ENCODE results near the gene CAPZB.

Gene CAPZB

DNA sequence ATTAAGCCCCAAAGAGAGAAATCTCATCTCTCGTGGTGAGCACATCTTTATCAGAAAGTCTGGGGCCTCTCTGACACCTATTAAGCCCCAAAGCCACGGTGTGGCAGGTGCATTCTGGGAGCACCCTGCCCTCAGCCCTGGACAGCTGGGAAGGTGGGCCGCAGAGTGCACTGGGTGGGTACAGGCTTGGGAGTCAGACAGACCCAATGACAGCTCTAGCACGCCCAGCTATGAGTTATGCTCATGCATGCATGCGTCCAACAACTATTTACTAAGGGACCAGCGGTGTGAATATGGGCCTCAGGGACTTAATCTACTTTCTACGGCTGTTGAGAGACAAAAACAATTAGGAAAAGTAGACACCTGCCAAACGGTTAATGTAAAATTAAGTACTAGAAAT, 126.6 kb downstream of the CAPZB start:
- Histone ChIP-seq H3K9me3 (ENCODE audit: control insufficient read depth, insufficient read depth, low read length) (no peaks in the 10 kb centered on the region), H3K36me3 (ENCODE audit: insufficient read depth, low read length) (peaks cover 3% of the 10 kb centered on the region; the same call in 1 of the 2 replicates), H3K4me1 (ENCODE audit: insufficient read depth, low read length) (peaks cover 12% of the 10 kb centered on the region), H3K9ac (ENCODE audit: low read depth, low read length) (no peak overlapping the region)

GRCh38 chr1:19357299-19357986, 127.9 kb downstream of the CAPZB start:
- H3K9me3 ChIP-seq (ENCODE audit: control insufficient read depth, insufficient read depth, low read length), result no peaks in the 10 kb centered on the region
- H3K4me1 ChIP-seq (ENCODE audit: insufficient read depth, low read length), result peaks cover 12% of the 10 kb centered on the region
- peaks cover 3% of the 10 kb centered on the region; the same call in 1 of the 2 replicates for H3K36me3 ChIP-seq (ENCODE audit: insufficient read depth, low read length)
- no peak overlapping the region for H3K9ac ChIP-seq (ENCODE audit: low read depth, low read length)

DNA sequence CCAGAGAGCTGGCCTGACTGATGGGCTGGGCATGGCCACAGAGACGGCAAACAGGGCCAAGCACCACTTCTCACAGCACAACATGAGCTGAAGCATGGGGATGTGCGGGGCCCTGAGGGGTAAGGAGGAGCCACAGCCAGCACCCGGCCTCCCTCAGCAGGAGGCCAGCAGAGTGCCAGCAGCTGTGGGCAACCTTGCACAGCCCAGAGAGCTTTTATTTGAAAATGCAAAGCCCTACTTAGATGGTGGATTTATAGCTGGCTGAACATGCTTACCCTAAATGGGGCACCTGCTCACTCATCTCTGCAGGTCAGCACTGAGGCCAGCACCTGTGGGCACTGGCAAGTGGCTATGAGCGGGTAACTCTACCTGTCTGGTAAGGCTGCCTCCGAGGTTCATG, 129.1 kb downstream of the CAPZB start:
- Histone ChIP-seq H3K36me3 (ENCODE audit: insufficient read depth, low read length) (peaks cover 3% of the 10 kb centered on the region; the same call in 1 of the 2 replicates), H3K4me1 (ENCODE audit: insufficient read depth, low read length) (peaks cover 12% of the 10 kb centered on the region), H3K9ac (ENCODE audit: low read depth, low read length) (no peak overlapping the region), H3K9me3 (ENCODE audit: control insufficient read depth, insufficient read depth, low read length) (no peaks in the 10 kb centered on the region)

GRCh38 chr1:19354531-19354981, 130.8 kb downstream of the CAPZB start:
- Histone ChIP-seq H3K36me3 (ENCODE audit: insufficient read depth, low read length) (peaks cover 3% of the 10 kb centered on the region; the same call in 1 of the 2 replicates), H3K4me1 (ENCODE audit: insufficient read depth, low read length) (peaks cover 12% of the 10 kb centered on the region), H3K9me3 (ENCODE audit: control insufficient read depth, insufficient read depth, low read length) (no peaks in the 10 kb centered on the region), H3K9ac (ENCODE audit: low read depth, low read length) (no peak overlapping the region)

GRCh38 chr1:19353596-19353995, 131.7 kb downstream of the CAPZB start:
- H3K9me3 ChIP-seq (ENCODE audit: control insufficient read depth, insufficient read depth, low read length), result no peaks in the 10 kb centered on the region
- H3K36me3 ChIP-seq (ENCODE audit: insufficient read depth, low read length), result peaks cover 8% of the 10 kb centered on the region
- peaks cover 12% of the 10 kb centered on the region for H3K4me1 ChIP-seq (ENCODE audit: insufficient read depth, low read length)
- H3K9ac ChIP-seq (ENCODE audit: low read depth, low read length), result no peak overlapping the region

DNA sequence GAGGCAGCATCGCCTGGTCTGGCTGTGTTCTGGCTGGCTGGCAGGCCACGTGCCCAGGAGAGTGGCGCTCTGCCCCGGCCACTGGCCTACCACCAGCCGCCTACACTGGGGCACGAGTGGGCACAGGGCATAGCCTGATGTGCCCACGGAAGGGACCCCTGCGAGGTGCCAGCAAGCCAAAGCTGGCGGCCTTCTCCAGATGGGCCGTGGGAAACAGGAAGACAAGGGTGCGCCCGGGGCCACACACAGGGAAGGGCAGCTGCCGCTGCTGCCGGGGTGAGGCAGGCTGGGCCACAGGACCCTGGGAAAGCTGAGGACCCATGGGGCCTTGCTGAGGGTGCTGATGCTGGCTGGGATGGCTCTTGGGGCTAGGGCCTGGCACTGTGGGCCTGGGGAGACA, 132.5 kb downstream of the CAPZB start:
- Histone ChIP-seq H3K4me1 (ENCODE audit: insufficient read depth, low read length) (peaks cover 12% of the 10 kb centered on the region), H3K9ac (ENCODE audit: low read depth, low read length) (no peak overlapping the region), H3K36me3 (ENCODE audit: insufficient read depth, low read length) (peaks cover 9% of the 10 kb centered on the region)

DNA sequence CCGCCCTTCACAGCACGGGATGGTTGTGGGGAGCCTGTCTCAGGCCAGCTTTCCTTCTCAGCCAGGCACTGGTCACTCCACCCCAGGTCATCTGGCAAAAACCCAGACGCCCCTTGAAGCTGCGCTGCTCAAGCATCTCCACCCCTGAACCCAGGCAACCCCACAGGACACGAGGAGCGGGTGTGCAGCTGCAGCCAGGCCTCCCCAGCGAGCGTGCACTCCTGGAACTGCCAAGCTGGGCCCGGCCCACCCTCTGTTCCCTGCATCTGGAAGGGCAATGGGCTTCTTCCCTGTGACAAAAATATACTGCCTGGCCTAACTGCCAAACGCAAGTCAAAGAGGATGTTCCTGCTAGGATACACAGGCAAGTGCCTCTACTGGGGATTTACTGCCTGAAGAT, 133.5 kb downstream of the CAPZB start:
- Histone ChIP-seq H3K4me1 (ENCODE audit: insufficient read depth, low read length) (peaks cover 12% of the 10 kb centered on the region), H3K36me3 (ENCODE audit: insufficient read depth, low read length) (peaks cover 9% of the 10 kb centered on the region), H3K9me3 (ENCODE audit: control insufficient read depth, insufficient read depth, low read length) (no peaks in the 10 kb centered on the region), H3K9ac (ENCODE audit: low read depth, low read length) (no peak overlapping the region)

More for the DNA sequence above, 132.5 kb downstream of the CAPZB start:
- H3K9me3 ChIP-seq (ENCODE audit: control insufficient read depth, insufficient read depth, low read length), result no peaks in the 10 kb centered on the region

- no peak overlapping the region for H3K9ac ChIP-seq (ENCODE audit: low read depth, low read length)
- peaks cover 9% of the 10 kb centered on the region for H3K36me3 ChIP-seq (ENCODE audit: insufficient read depth, low read length)
- H3K4me1 ChIP-seq (ENCODE audit: insufficient read depth, low read length), result peaks cover 12% of the 10 kb centered on the region
- no peaks in the 10 kb centered on the region for H3K9me3 ChIP-seq (ENCODE audit: control insufficient read depth, insufficient read depth, low read length)
These were observed 134.8 kb downstream of the CAPZB start for GRCh38 chr1:19350566-19350965.

- no peaks in the 10 kb centered on the region for H3K9me3 ChIP-seq (ENCODE audit: control insufficient read depth, insufficient read depth, low read length)
- peaks cover 9% of the 10 kb centered on the region for H3K36me3 ChIP-seq (ENCODE audit: insufficient read depth, low read length)
- H3K4me1 ChIP-seq (ENCODE audit: insufficient read depth, low read length), result peaks cover 12% of the 10 kb centered on the region
- H3K9ac ChIP-seq (ENCODE audit: low read depth, low read length), result no peak overlapping the region
These were observed 135.3 kb downstream of the CAPZB start for GRCh38 chr1:19349999-19350398.

DNA sequence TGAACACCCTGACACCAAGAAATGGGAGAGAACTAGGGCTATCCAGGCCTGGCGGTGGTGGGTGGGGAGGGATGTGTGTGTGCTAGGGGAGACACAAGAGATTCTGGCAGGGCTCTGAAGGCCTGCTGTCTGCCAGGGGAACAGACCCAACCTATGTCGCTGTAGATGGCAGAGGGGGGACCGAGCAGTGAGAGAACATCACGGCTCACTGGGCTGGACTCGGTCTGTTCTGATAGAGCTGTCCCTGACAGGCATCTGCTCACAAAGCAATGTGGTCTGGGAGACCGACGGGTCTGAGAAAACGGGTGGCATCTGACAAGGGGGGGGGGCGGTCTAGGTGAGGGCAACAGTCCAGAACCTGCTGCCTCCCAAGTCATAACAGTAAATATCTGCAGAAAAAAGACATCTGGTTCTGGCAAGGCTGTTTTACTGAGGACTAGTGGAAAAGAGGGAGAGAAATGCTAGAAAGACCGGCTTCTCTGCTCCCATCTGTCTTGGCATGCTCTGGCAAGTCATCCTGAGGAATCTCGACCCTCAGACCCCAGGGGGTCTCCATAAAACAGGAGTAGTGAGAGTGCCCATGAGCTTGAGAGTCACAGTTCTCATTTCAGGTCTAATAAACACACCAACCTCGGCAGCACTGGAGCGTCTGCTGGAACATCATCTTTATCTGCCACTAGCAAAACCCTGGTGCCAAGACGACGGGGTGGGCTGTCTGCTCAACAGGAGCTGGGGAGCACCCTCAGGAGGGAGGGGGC, 136.7 kb downstream of the CAPZB start:
- peaks cover 10% of the 10 kb centered on the region for H3K36me3 ChIP-seq (ENCODE audit: insufficient read depth, low read length)

DNA sequence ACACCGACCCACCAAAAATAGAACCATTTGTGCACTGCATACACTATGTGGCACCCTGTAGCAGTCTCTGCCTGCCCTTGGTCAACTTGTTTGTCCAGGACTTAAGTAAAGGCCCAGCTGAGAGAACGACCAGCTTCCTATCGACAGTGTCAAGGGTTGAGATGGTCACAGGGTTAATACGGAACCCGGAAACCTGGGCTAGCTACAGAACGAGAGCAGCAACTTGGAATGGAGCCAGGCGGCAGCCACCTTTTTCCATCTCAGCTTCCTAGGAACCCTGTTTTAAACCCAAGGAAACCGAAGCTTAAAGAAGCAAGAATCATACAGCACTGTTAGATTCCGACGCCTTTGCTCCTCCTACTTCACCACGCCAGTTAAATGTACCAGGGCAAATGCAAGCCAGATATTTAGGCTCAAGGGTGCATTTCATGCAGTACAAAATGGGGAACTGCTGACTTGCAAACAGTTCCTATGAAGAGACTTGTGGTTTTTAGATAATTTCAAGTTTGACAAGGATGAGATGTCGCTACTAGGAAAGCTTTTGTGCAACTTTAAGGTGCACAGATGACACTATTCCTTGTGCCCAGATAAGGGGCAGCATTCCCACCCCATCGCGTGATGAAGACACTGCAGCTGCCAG, 137.7 kb downstream of the CAPZB start:
- peaks cover 10% of the 10 kb centered on the region for H3K36me3 ChIP-seq (ENCODE audit: insufficient read depth, low read length)

More for the DNA sequence above, 136.7 kb downstream of the CAPZB start:
- no peaks in the 10 kb centered on the region for H3K9me3 ChIP-seq (ENCODE audit: control insufficient read depth, insufficient read depth, low read length)
- H3K4me1 ChIP-seq (ENCODE audit: insufficient read depth, low read length), result no peaks in the 10 kb centered on the region; the same call in 1 of the 2 replicates
- no peak overlapping the region for H3K9ac ChIP-seq (ENCODE audit: low read depth, low read length)

GRCh38 chr1:19346026-19346425, 139.3 kb downstream of the CAPZB start:
- Histone ChIP-seq H3K9me3 (ENCODE audit: control insufficient read depth, insufficient read depth, low read length) (no peaks in the 10 kb centered on the region), H3K36me3 (ENCODE audit: insufficient read depth, low read length) (peaks cover 10% of the 10 kb centered on the region), H3K9ac (ENCODE audit: low read depth, low read length) (no peak overlapping the region), H3K4me1 (ENCODE audit: insufficient read depth, low read length) (peaks cover 3% of the 10 kb centered on the region)

More for the DNA sequence above, 137.7 kb downstream of the CAPZB start:
- H3K9me3 ChIP-seq (ENCODE audit: control insufficient read depth, insufficient read depth, low read length), result no peaks in the 10 kb centered on the region
- H3K9ac ChIP-seq (ENCODE audit: low read depth, low read length), result no peak overlapping the region
- H3K4me1 ChIP-seq (ENCODE audit: insufficient read depth, low read length), result no peaks in the 10 kb centered on the region

- Histone ChIP-seq H3K4me1 (ENCODE audit: insufficient read depth, low read length) (peaks cover 6% of the 10 kb centered on the region), H3K9me3 (ENCODE audit: control insufficient read depth, insufficient read depth, low read length) (no peaks in the 10 kb centered on the region), H3K9ac (ENCODE audit: low read depth, low read length) (no peak overlapping the region), H3K36me3 (ENCODE audit: insufficient read depth, low read length) (peaks cover 10% of the 10 kb centered on the region)
These were observed 139.9 kb downstream of the CAPZB start for GRCh38 chr1:19345391-19345790.

DNA sequence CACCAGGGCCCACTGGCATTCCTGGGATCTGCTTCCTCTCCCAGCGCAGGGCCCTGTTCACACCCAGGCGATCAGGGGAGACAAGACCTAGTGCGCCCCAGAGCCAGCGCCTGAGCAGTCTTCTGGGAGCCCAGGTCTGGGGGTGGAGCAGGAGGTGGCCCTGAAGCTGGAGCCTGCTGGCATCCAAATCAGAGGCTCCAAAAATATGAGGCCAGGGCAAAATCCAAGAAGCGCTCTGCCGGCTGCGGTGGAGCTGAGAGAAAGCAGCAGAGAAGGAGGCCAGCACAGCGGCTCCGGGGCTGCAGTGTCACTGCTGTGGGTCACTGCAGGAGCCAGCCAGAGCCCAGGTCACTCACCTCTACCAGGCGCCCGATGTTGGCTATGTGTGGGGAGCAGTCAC, 140.5 kb downstream of the CAPZB start:
- Histone ChIP-seq H3K4me1 (ENCODE audit: insufficient read depth, low read length) (peaks cover 6% of the 10 kb centered on the region), H3K9ac (ENCODE audit: low read depth, low read length) (no peak overlapping the region), H3K9me3 (ENCODE audit: control insufficient read depth, insufficient read depth, low read length) (no peaks in the 10 kb centered on the region), H3K36me3 (ENCODE audit: insufficient read depth, low read length) (peaks cover 10% of the 10 kb centered on the region)

Data from ES-I3 (cell line).